GM18870 (cell line): ENCODE results near the gene AKAP6.
"Not testable (repeated sequence)": the region's sequence is repeated elsewhere in the genome, so short reads cannot be mapped to it uniquely, and the experiment has no call there.

Experiments
- ATAC-seq: cut with Tn5 transposase; IDR thresholded peaks from one replicate; pipeline ENCODE4 v1.9.1; 2021; ENCODE audit warnings: moderate library complexity; ENCODE audit not compliant: unreplicated experiment

Gene AKAP6

GRCh38 chr14:32435411-32435810 lies 106.3 kb downstream of the AKAP6 start:
- no peak for ATAC-seq

GRCh38 chr14:32436993-32437392 lies 107.9 kb downstream of the AKAP6 start:
- ATAC-seq: no peak

- no peak for ATAC-seq
Observed at GRCh38 chr14:32438517-32438916, 109.4 kb downstream of the AKAP6 start.

GRCh38 chr14:32443890-32444661 lies 115.0 kb downstream of the AKAP6 start:
- no peak for ATAC-seq

GRCh38 chr14:32447371-32447770 lies 118.3 kb downstream of the AKAP6 start:
- ATAC-seq: no peak

GRCh38 chr14:32449648-32450047 lies 120.5 kb downstream of the AKAP6 start:
- no peak for ATAC-seq

GRCh38 chr14:32450919-32451675 lies 122.0 kb downstream of the AKAP6 start:
- no peak for ATAC-seq

GRCh38 chr14:32453857-32454810 lies 125.0 kb downstream of the AKAP6 start:
- no peak for ATAC-seq

- no peak for ATAC-seq
Observed at GRCh38 chr14:32457213-32457920, 128.3 kb downstream of the AKAP6 start.

GRCh38 chr14:32458720-32459119 lies 129.6 kb downstream of the AKAP6 start:
- no peak for ATAC-seq

GRCh38 chr14:32460267-32460666 lies 131.2 kb downstream of the AKAP6 start:
- ATAC-seq: no peak

GRCh38 chr14:32462553-32462952 lies 133.5 kb downstream of the AKAP6 start:
- ATAC-seq: not testable (repeated sequence)

- ATAC-seq: no peak
Observed at GRCh38 chr14:32468955-32469354, 139.9 kb downstream of the AKAP6 start.

- no peak for ATAC-seq
Observed at GRCh38 chr14:32469388-32470160, 140.5 kb downstream of the AKAP6 start.

GRCh38 chr14:32470161-32470715 lies 141.1 kb downstream of the AKAP6 start:
- ATAC-seq: no peak

GRCh38 chr14:32471181-32471580 lies 142.1 kb downstream of the AKAP6 start:
- no peak for ATAC-seq

GRCh38 chr14:32472076-32472475 lies 143.0 kb downstream of the AKAP6 start:
- no peak for ATAC-seq

- no peak for ATAC-seq
Observed at GRCh38 chr14:32472512-32473463, 143.7 kb downstream of the AKAP6 start.
